A549 (cell line): ENCODE data around the gene NSMF.

Source experiments
- CTCF ChIP-seq: fragments of >200 bp; sonication (Bioruptor Twin); formaldehyde crosslinking; IDR thresholded peaks from 3 replicates; pipeline ENCODE4 v1.5.1; 2016
- HMGXB4 ChIP-seq: fragments of 250-450 bp; sonication (Bioruptor Pico); IDR thresholded peaks from 2 replicates; pipeline ENCODE4 v1.5.0; 2021; ENCODE audit warnings: mild to moderate bottlenecking, moderate library complexity, borderline replicate concordance
- MAFK ChIP-seq: fragments of 450-650 bp; IDR thresholded peaks from 2 replicates; pipeline ENCODE4 v1.6.1; 2014; ENCODE audit not compliant: partially characterized antibody

- no peak for TF ChIP-seq HMGXB4 (CRISPR knock-in tag)
- TF ChIP-seq CTCF = no peak
- TF ChIP-seq MAFK = no peak
Observed at GRCh38 chr9:137486141-137486490, 27.0 kb upstream of the NSMF start.
